NCI-H2107 (cell line): ENCODE results near the gene FERMT3.

Experiments used
- DNase-seq: peaks from one replicate; lab custom pipeline; 2025; lab: John Stamatoyannopoulos, UW

FERMT3 gene

DNA sequence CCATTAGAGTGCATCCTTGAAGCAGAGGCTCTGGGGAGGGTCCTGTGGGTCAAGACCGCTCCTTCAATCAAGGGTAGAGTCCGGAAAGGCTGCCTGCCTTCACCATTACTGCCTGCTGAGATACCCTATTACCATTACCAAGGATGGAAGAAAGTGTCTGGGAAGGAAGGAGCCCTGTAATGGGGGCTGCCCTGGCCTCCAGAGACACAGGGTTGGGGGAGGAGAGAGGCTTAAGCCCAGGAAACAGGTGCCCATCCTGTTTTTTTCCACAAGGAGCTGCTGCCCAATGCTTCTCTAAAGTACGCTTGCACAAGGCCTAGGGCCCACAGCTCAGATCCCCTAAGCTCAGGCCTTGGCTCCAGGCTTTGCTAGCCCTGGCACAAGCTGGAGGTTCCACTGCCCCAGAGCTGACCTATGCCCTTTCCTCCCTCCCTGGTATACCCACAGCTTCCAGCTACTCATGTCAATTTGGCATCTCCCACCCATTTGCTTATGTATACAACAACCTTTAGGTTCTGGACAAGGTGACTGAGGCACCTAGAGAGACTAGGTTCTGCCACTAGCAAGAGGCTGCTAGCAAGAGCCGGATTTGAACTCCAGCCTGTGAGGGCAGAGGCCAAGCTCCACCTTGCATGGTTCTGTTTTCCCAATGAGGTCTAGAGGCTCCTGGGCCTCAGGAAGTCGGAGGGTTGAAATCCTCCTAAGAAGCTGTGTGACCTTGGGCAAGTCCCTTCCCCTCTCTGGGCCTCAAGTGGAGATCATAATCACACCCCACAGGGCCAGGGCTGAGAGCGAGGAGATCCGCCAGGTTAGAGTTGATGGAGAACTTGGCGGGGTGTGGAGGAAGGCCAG, 43.3 kb downstream of the FERMT3 start:
- no peak for DNase-seq

DNA sequence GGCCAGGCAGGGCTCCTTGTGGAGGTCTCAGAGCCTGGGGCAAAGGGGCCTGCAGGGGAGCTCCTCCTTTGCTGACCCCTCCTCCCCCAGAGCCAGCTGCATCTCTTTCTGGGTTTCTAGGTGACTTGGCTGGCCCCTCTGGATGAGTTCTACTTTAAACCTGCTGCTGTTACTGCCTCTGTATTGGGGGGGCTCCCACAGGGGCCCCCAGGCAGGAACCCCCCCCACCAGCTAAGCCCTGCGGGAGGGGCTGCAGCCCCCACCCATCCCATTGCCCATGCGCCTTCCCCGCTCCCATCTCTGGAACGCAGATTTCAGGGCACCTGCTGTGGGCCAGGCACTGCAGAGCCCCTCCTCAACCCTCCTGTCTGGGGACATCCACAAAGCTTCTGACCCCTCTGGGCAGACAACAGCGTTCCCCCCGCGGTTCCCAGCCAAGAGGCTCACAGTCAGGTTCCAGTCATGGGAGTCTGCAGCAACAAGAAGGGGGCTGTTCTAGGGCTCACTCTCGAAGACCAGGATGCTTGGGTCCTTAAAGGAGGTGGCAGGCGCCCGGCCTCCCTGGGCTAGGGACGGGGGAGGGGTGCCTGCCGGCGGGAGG, 44.0 kb downstream of the FERMT3 start:
- no peak for DNase-seq

DNA sequence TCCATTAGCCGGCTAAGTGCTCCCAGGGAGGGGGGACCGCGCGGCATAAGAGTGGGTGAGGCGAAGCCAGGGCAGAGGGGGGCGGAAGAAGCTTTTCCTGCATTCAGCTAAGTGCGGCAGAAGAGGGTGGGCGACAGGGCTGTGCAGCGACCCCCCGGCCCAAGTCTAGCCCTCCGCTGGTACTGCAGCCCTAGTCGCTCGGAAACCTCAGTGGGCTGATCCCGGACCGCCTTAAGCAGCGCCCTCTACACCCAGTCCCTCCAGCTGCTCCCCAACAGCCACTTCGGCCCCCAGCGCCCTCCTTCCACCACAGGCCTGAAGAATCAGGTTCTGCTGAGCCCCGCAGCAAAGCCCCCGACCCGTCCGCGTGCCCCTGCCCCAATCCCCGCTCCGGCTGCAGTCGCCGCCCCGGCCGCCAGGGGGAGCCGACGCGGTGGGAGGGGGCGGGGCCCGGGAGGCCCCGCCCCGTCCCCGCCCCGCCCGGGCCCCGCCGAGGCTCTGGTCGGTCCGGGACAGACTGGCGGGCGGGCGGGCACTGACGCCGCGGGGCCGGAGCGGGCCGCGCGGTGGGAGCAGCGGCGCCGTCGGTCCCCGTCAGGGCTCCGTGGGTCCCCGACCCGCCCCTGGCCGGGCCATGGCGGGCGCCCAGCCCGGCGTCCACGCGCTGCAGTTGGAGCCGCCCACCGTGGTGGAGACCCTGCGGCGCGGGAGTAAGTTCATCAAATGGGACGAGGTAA, 44.7 kb downstream of the FERMT3 start, which contains the start of gene PLCB3:
TSS of gene PLCB3 (plus strand) at position 515 of the 737 bp plus-strand sequence. CDS start at position 635, 120 bp downstream.
- no peak for DNase-seq

DNA sequence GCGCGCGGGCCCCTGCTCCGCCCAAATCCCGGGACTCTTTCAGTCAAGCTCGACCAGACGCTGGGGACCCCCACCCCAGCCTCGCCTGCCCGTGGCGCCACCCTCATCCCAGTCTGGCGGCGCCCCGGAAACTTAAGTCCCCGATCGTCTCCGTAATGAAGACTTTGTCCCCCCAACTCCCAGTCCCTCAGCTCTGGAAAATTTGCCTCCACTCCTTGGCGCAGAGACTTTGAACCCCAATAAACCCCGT, 45.2 kb downstream of the FERMT3 start:
- DNase-seq = no peak

DNA sequence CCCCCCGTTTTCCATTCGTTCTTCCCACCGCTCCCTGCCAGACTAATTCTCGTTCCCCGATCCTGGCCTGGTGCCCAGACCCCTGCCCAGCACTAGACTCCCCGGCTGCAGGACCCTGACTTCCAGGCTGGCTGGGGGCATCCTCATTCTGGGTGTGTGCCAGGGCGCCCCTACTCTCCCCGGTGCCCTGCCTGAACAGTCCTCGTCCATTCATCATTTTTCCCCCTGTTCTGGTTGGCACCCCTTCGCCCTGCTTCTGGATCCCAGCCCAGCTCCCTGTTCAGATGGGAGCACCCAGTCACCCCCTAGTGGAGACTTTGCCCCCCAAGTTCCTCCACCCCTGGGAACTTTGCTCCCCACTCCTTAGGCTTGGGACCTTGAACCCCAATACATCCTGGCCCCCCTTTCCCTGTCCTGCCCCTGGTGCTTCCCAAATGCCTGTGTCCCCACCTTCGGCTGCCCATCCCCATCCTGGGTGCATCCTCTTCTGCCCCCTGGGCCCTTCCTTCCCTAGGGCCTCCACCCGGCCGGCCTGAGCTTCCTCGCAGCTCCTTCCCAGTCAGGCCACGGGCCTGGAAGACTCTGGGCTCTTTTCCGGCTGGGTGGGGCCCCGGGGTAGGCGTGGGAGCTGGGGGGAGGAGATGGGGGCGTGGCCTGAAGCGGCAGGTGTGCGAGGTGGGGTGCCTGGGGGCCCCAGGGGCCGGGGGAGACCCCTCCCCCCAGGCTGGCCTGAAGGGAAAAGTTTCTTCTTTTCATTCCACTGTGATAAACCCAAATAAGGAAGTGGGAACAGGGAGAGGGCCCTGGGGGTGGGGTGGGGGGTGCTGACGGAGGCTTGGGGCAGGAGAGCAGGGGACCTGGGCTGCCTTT, 45.7 kb downstream of the FERMT3 start:
- no peak for DNase-seq

DNA sequence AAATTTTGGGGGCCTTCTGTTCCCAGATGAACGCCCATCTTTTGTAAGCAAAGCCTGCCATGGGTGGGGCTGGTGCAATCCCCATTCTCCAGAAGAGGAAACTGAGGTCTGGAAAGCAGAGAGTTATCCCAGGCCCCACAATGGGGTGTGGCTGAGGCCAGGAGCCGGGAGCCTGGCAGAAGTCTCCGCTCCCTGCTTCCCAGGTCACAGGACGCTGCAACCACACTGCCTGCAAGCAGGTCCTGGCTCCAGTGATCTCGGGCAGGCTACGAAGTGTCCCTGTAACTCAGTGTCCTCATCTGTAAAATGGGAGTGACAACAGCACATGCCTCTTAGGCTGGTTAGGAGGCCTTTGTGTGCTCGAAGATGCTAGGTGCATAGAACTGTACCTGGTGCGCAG, 46.5 kb downstream of the FERMT3 start:
- no peak for DNase-seq

- no peak for DNase-seq
Observed at GRCh38 chr11:64253481-64253880, 47.0 kb downstream of the FERMT3 start.

GRCh38 chr11:64254326-64254725, 47.8 kb downstream of the FERMT3 start:
- DNase-seq = no peak

- no peak for DNase-seq
Observed at GRCh38 chr11:64255135-64256128, 48.9 kb downstream of the FERMT3 start.

- no peak for DNase-seq
Observed at GRCh38 chr11:64256300-64256699, 49.8 kb downstream of the FERMT3 start.

DNA sequence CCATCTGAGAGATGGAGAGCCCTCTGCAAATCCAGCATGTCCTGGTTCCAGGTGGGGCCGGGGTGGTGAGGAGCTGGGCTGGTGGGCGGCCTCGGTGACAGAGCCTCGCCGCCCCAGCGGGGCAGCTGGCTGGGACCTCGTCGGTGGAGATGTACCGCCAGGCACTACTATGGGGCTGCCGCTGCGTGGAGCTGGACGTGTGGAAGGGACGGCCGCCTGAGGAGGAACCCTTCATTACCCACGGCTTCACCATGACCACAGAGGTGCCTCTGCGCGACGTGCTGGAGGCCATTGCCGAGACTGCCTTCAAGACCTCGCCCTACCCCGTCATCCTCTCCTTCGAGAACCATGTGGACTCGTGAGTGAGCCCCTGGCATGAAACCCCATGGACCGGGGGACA, 51.8 kb downstream of the FERMT3 start:
- DNase-seq = no peak

DNA sequence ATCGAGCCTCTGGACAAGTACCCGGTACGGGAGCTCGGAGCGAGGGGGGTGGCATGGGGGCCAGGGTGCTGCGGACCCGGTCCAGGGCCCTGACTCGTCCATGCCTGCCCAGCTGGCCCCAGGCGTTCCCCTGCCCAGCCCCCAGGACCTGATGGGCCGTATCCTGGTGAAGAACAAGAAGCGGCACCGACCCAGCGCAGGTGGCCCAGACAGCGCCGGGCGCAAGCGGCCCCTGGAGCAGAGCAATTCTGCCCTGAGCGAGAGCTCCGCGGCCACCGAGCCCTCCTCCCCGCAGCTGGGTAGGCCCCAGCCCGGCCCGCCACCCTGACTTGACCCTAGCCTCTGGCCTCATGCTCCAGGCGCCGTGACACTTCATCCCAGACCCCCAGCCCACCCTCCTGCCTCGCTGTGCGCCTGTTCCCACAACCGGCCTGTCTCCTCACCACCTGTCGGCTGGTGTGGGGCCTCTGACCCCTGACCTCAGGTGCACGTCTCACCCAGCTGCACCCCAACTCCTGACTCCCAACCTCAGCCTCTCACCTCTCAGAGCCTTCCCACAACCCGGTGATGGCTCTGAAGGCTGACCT, 52.5 kb downstream of the FERMT3 start:
- DNase-seq = no peak

DNA sequence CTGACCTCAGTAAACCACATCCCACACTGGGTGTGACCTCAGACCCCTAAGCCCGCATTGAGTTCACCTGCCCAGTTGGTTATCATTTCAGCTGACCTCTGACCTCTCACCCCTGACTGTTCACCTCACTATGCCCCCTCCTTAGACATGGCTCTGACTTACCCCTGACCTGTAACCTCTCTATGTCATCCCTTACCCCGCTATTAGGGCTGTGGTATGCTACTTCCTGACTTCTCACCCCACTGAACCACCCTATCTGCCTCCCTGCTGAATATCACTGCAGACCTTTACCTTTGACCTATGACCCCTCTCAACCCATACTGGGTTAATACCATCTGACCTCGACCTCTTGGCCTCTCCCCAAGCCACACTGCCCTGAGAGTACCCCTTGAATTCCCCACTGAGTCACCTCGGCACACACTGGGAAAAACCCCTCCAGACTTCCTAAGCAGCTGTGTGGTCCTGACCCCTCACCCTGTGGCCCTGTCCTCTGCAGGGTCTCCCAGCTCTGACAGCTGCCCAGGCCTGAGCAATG, 53.1 kb downstream of the FERMT3 start:
- no peak for DNase-seq

- DNase-seq = no peak
Observed at GRCh38 chr11:64260147-64260708, 53.7 kb downstream of the FERMT3 start.

GRCh38 chr11:64261556-64262080, 55.1 kb downstream of the FERMT3 start:
- no peak for DNase-seq

DNA sequence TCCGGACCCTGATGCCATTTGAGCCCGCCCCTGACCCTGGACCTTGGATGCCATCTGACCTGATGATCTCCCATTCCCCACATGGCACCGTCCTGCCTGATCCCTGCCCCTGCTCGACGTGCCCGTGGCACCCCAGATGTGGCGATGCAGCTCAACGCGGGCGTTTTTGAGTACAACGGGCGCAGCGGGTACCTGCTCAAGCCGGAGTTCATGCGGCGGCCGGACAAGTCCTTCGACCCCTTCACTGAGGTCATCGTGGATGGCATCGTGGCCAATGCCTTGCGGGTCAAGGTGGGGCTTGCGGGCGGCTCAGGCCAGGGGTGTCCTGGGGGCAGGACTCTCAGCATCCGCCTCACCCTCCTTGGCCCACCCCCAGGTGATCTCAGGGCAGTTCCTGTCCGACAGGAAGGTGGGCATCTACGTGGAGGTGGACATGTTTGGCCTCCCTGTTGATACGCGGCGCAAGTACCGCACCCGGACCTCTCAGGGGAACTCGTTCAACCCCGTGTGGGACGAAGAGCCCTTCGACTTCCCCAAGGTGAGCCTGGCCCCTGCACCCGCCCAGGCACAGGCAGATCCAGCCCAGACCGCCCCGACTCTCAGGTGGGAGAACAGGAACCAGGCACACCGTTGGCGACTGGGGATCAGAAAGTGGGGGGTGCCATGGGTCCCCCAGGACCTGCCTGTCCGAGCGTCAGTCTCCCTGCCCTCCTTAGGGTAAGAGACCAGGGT, 55.9 kb downstream of the FERMT3 start:
- DNase-seq = no peak

DNA sequence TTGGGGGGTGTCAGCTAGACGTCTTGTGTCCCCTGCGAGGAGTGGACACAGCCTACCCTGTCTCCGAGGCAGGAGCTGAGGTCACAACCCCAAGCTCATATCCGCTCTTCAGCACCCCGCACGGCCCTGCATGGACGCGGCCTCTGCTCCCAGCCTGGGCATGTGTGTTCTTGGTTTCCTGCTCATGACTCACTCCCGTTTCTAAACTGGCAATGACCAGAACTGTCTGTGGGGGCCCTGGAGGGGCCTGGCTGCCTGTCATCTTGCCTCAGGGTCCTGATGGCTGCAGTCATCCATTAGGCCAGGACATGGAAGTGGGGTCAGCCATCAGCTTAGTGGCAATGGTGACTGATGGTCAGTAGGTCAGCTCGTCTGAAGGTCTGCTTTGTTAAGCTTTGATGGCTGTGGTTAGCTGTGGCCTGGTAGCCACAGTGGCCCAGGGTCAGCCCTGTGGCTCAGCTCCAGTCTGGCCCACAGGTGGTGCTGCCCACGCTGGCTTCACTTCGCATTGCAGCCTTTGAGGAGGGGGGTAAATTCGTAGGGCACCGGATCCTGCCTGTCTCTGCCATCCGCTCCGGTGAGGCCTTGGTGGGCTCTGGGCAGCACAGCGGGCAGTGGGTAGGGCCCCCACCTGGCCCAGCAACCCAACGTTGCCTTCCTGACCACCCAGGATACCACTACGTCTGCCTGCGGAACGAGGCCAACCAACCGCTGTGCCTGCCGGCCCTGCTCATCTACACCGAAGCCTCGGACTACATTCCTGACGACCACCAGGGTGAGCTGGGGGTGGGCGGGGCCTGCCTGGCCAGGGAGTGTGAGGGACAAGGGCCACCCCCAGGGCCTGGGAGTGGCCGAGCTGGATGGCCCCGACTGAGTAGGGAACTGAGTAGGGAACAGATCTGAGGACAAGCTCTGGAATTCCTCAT, 56.8 kb downstream of the FERMT3 start:
- DNase-seq = no peak

GRCh38 chr11:64263947-64264317, 57.4 kb downstream of the FERMT3 start:
- DNase-seq = no peak
